ENCODE measurements around the gene MZF1. TPM values are rescaled to one million over a fixed set of nuclear protein-coding genes. Genes with fewer than 3 reads are reported as not detected.

MZF1 gene
- total RNA-seq, 1 experiment from 2014 or later, result 33.0 TPM

DNA sequence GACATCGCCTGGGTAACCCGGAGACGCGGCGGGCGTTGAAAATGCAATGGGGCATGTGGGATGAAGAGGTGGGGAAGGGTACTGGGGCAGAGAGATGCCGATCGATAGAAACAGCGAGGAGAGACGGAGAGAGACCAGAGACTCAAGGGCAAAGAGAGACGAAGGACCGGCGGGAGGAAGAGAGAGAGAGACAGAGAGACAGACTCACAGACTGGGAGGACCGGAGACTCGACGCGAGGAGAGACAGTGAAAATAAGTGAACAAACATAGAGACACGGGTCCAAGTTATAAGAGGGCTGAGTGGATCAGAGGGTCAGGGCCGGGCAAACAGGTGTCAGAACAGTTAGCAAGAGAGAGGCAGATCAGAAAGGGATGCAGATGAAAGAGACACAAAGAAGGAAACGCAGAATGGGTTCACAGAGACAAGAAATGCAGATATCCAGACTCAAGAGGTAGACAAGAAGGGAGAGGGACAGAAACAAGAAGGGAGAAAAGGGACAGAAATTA is 576 bp upstream of the MZF1 start:
- H3K36me3 ChIP-seq (ENCODE audit: control insufficient read depth in 1 of 2, insufficient read depth in 2 of 2, low read length in 2 of 2), result peaks cover 0 to 14% of the 10 kb centered on the region in 2 experiments; a peak in 1 of 4 replicates
- H3K9ac ChIP-seq (ENCODE audit: low read length), result peak overlapping the region; percentile 82
- peaks cover 12 to 28% of the 10 kb centered on the region in 2 experiments for H3K4me1 ChIP-seq (ENCODE audit: control insufficient read depth in 1 of 2, insufficient read depth in 2 of 2, low read length in 2 of 2)
- no peak for ATAC-seq
- H2AFZ ChIP-seq (ENCODE audit: low read depth, low read length, poor library complexity, severe bottlenecking), result no peak overlapping the region
- H3K4me2 ChIP-seq (ENCODE audit: low read length), result peak overlapping the region; percentile 100
- peak; percentile 63 for TF ChIP-seq SIN3A (IDR thresholded peaks at IDR 0.05; ENCODE audit: low read depth)
- TF ChIP-seq POLR2A (IDR thresholded peaks at IDR 0.05; ENCODE audit: borderline replicate concordance, extremely low read depth, insufficient read depth, insufficient read length), result peak; percentile 37
- TF ChIP-seq EGR1 (IDR thresholded peaks at IDR 0.05; ENCODE audit: low read depth), result no peak
- no peak for TF ChIP-seq FOSL1 (IDR thresholded peaks at IDR 0.05; ENCODE audit: low read depth)
- H3K27ac ChIP-seq (ENCODE audit: low read depth, low read length), result peak overlapping the region; percentile 91
- BruUV-seq (replicated peaks), result no TSS peak
- no peaks in the 10 kb centered on the region for H3K27me3 ChIP-seq (ENCODE audit: insufficient read depth, low read length)
- ChIA-PET CTCF (no interaction called here), RAD21 (ENCODE audit: low non-redundant PET in 1 of 2, low total read pairs in 2 of 2, uncharacterized antibody in 2 of 2, unreplicated experiment in 2 of 2) (no interaction called here), POLR2A (no interaction called here)
- intact Hi-C loops (cut with micrococcal nuclease), result loop anchor here (1.0 to 2.0 kb wide), 3 partner anchors 14 to 53 kb away; partner anchors contain the start of gene TRIM28
- H3K4me3 ChIP-seq (replicated peaks in 1 of 2; ENCODE audit: low read depth in 1 of 2, low read length in 2 of 2), result peak overlapping the region; percentile 78 to 86
- H3K79me2 ChIP-seq (ENCODE audit: insufficient read depth, low read length), result peaks cover 12% of the 10 kb centered on the region; the same call in 1 of the 2 replicates
- no peaks in the 10 kb centered on the region for H4K20me1 ChIP-seq (ENCODE audit: insufficient read depth)
- DNase-seq (ENCODE audit: low read depth, low spot score), result no peak
- H3K9me2 ChIP-seq (ENCODE audit: insufficient read depth), result no peaks in the 10 kb centered on the region
- no peaks in the 10 kb centered on the region for H3K9me3 ChIP-seq (ENCODE audit: control insufficient read depth in 1 of 2, insufficient read depth in 1 of 2, low read depth in 1 of 2, low read length in 2 of 2)

DNA sequence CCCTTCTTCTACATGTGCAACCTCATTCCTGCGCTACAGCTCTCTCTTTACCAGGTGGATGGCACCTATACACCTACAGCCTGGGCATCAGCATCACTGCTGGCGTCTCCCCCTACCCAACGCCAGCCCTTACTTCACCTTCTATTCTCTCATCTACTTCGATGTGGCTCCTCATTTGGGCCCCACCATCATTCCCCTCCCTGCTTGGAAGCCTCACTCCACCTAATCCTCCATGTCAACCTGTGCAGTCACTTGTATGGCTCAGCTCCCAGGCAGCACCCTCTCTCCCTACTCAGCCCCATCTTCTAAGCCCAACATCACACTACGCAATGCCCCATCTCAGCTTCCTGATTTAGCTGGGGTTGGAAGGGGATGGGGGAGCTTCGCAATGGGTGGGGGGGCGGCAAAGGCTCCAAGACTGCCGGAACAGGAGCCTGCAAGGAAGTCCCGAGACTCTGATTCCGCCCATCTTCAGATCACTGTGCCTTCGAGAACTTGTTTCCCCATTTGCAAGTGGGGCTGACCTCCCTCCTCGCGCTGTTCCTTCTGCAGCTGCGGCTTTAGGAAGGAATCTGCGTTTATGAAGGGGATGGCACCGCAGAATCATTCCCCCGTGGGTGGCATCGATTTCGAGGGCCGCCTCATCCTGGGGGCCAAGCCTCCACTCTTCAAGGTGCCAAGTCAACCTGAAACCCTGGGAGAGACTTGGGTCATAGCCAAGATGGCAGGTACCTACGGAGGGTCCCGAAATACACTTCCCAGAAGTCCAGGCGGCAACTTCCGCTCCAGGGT is 913 bp downstream of the MZF1 start:
- H3K4me3 ChIP-seq (replicated peaks in 1 of 2; ENCODE audit: low read depth in 1 of 2, low read length in 2 of 2), result peak overlapping the region; percentile 78 to 86
- intact Hi-C loops (cut with micrococcal nuclease), result loop anchor here (2.0 kb wide), 1 partner anchor 51 kb away; no protein-coding TSS in a partner anchor

More for the DNA sequence above, 913 bp downstream of the MZF1 start:
- peak overlapping the region; percentile 82 for H3K9ac ChIP-seq (ENCODE audit: low read length)
- no peak for DNase-seq (ENCODE audit: low read depth, low spot score)
- peaks cover 12 to 28% of the 10 kb centered on the region in 2 experiments for H3K4me1 ChIP-seq (ENCODE audit: control insufficient read depth in 1 of 2, insufficient read depth in 2 of 2, low read length in 2 of 2)
- H3K27me3 ChIP-seq (ENCODE audit: insufficient read depth, low read length), result no peaks in the 10 kb centered on the region
- peak overlapping the region; percentile 91 for H3K27ac ChIP-seq (ENCODE audit: low read depth, low read length)
- BruUV-seq (replicated peaks), result no TSS peak
- no peaks in the 10 kb centered on the region for H4K20me1 ChIP-seq (ENCODE audit: insufficient read depth)
- CTCF ChIA-PET, result interaction anchor here (0.7 to 1.0 kb wide), 2 partner anchors 10 to 52 kb away, joined by 3 to 4 read pairs; partner anchors contain the start of gene ZBTB45
- no peaks in the 10 kb centered on the region for H3K9me2 ChIP-seq (ENCODE audit: insufficient read depth)
- no peak for ATAC-seq
- POLR2A ChIA-PET, result interaction anchor here (1.4 to 2.4 kb wide), 3 partner anchors 13 to 28 kb away, joined by 7 to 8 read pairs (median 7); partner anchors contain the start of genes CHMP2A and TRIM28
- RAD21 ChIA-PET (ENCODE audit: low non-redundant PET in 1 of 2, low total read pairs in 2 of 2, uncharacterized antibody in 2 of 2, unreplicated experiment in 2 of 2), result no interaction called here
- peak overlapping the region; percentile 100 for H3K4me2 ChIP-seq (ENCODE audit: low read length)
- TF ChIP-seq POLR2AphosphoS5 (IDR thresholded peaks at IDR 0.05; ENCODE audit: low read depth, low read length) (peak; percentile 68; the same call in 1 of the 2 replicates), YY1 (IDR thresholded peaks at IDR 0.05; ENCODE audit: extremely low read depth, insufficient replicate concordance, low read depth, low read length) (peak; percentile 80), JUND (IDR thresholded peaks at IDR 0.05) (no peak)
- H2AFZ ChIP-seq (ENCODE audit: low read depth, low read length, poor library complexity, severe bottlenecking), result no peak overlapping the region
- peaks cover 0 to 14% of the 10 kb centered on the region in 2 experiments; a peak in 1 of 4 replicates for H3K36me3 ChIP-seq (ENCODE audit: control insufficient read depth in 1 of 2, insufficient read depth in 2 of 2, low read length in 2 of 2)
- no peaks in the 10 kb centered on the region for H3K9me3 ChIP-seq (ENCODE audit: control insufficient read depth in 1 of 2, insufficient read depth in 1 of 2, low read depth in 1 of 2, low read length in 2 of 2)
- H3K79me2 ChIP-seq (ENCODE audit: insufficient read depth, low read length), result peaks cover 12% of the 10 kb centered on the region; the same call in 1 of the 2 replicates

Measured in HCT116 (cell line).